Measurements from ENCODE around the gene CSNK1G2.

Gene CSNK1G2

DNA sequence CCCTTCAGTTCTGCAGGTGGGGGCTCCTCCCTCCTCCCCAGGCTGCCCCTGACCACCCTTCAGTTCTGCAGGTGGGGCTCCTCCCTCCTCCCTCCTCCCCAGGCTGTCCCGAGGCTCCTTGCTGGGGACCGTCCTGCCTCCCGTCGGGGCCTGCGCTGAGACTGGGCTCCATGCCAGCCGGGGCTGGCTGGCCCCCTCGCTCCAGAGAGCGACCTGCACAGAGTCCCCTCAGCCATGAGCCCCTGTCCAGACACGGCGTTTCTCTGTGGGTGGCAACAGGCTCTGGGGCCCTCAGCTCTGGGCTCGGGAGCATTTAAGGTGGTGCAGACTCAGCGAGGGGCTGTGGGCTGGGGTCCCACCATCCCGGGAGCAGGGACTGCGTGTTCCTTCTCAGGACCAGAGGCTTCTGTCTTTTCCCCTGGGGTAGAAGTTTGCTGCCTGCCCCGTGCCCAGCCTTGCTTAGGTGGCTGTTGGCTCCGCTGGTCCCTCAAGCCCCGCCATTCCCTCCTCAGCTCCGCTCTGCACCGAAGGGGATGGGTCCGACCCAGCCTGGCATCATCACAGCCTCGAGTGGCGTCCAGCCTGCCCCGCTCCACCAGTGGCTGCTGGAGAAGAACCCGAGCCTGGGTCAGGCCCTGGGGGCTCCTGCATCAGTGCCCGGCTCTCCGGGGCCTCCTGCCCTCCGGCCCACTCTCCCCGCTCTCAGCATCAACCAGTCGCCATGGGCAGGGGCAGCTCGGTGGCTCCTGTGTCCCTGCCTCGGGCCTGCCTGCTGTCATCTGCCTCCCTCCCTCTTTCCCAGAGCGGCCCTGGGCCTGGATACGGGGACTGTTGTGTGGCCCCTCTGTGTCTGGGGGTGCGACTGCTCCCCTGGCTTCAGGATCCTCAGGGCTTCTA is 27.6 kb downstream of the CSNK1G2 start:
- DNase-seq (ENCODE audit: low spot score), result no peak

DNA sequence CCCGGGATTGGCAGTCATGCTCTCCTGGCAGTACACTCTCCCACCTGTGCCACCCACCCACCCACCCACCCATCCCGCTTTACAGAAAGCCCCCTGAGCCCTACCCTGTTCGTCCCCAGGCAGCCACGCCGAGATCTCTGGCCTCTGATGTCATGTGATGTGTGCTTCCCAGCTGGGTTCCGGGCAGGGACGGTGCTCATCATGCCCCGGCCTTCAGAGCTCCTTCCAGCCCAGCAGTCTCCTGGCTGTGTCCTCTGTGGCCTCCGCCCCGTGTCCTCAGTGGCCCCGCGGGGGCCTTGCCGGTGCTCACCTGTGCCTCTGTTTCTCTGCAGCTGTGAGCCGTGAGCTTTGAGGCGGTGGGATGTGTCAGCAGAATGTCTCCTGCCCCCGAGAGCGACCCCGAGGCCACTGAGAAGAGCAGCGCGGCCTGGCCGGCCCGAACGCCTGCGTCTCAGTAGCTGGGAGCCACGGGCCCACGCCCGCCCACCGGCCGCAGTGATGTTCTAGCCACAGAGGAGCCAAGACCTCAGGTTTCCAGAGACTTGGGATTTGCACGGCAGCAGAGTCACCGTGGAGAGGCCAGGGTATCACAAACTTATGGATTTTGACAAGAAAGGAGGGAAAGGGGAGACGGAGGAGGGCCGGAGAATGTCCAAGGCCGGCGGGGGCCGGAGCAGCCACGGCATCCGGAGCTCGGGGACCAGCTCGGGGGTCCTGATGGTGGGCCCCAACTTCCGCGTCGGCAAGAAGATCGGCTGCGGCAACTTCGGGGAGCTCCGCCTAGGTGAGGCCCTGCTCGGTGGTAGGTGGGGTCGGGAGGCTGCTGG is 28.4 kb downstream of the CSNK1G2 start:
- DNase-seq (ENCODE audit: low spot score), result no peak

DNA sequence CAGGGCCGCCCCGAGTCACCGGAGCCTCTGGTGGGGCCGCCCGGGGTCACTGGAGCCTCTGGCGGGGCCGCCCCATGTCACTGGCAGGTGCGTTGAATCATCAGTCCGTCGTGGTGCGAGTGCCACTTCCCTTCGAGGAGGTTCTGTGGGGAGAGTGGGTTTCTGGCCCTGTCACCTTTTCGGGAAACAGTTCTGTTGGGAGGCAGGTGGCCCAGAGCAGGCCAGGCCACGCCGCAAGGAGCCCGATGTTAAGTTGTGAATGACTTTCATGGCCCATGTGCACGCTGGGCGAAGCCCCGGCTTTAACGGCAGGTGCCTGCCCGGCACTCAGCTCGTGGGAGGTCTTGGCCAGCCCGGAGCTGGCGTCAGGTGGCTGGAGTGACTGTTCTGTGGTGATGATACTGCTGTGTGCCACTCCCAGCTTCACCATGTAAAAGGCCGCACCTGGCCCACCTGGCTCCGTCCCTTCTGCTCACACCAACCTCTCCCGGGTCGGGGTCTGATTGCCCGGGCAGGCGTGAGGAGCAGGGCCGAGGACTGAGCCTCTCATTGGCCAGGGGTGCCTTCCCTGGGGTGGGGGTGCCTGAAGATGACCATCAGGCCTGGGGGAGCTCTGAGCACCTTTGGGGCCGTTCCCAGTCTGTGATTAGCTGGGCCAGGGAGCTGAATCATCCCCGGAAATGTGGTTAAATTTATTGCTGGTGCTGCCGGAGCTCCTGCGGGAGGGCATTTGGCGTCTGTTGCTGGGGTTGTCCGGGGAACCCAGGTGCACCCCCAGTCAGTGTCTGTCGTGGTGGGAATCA is 29.2 kb downstream of the CSNK1G2 start:
- no peak for DNase-seq (ENCODE audit: low spot score)

- no peak for DNase-seq (ENCODE audit: low spot score)
Observed at GRCh38 chr19:1970806-1971502, 30.0 kb downstream of the CSNK1G2 start.

DNA sequence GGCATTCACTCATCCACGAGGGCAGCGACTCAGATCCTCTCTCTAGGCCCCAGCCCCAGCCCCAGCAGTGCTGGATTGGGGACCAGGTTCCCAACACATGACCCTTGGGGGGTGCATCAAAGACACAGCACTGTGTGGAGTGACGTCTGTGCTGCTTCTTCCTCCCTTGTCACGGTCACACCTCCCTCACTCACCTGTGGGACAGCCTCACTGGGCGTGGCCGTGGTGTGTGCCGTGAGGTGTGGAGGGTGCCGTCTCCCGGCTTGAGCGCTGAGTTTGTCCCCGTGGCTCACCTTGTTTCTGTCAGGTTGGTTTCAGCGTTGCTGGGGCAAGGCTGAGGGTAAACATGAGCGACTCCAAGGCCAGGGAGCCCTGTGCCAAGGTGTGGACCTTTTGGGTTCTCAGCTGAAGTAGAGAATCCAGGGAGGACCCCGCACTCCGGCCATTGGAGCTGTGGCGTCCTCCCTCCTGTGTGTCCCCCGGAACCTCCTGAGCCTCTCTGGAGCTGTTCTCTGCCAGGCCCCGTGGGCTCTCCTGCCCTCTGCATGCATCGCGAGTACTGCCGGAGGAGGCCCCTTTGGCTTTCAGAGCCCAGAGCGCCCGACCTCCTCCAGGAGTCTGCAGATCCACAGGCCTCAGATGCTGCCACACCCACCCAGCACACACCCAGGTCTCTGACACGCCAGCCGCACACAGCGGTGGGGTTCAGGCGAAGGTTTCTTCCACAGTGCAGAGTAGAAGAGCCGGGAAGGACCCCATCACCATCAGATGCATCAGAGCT is 33.6 kb downstream of the CSNK1G2 start:
- no peak for DNase-seq (ENCODE audit: low spot score)

GRCh38 chr19:1975162-1975480 is 34.1 kb downstream of the CSNK1G2 start:
- no peak for DNase-seq (ENCODE audit: low spot score)

DNA sequence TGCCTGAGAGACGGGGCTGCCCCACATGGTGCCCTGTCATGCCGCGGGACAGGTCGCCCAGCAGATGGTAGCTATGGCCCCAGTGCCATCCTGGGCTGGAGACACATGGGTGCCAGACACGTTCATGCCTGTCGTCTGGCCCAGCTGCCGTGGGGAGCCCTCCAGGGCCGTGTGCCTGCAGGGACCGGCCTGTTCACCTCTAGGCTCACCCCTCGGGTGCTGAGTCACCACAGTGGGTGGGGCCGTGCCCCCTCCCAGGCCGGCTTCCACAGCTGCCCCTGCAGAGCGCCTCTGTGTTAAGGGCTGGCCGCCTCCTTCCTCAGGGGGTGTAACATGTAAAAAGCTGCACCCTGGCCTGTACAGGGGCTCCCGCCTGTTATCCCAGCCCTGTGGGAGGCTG is 36.1 kb downstream of the CSNK1G2 start:
- DNase-seq (ENCODE audit: low spot score), result no peak

- no peak for DNase-seq (ENCODE audit: low spot score)
Observed at GRCh38 chr19:1978346-1978894, 37.4 kb downstream of the CSNK1G2 start.

DNA sequence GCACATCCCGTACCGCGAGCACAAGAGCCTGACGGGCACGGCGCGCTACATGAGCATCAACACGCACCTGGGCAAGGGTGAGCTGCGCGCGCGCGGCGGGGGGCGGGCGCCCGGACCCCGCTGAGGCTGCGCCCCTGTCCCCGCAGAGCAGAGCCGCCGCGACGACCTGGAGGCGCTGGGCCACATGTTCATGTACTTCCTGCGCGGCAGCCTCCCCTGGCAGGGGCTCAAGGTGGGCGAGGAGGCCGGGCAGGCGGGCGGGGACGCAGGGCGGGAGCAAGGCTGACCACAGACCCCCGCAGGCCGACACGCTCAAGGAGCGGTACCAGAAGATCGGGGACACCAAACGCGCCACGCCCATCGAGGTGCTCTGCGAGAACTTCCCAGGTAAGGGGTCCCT is 38.0 kb downstream of the CSNK1G2 start:
- no peak for DNase-seq (ENCODE audit: low spot score)

DNA sequence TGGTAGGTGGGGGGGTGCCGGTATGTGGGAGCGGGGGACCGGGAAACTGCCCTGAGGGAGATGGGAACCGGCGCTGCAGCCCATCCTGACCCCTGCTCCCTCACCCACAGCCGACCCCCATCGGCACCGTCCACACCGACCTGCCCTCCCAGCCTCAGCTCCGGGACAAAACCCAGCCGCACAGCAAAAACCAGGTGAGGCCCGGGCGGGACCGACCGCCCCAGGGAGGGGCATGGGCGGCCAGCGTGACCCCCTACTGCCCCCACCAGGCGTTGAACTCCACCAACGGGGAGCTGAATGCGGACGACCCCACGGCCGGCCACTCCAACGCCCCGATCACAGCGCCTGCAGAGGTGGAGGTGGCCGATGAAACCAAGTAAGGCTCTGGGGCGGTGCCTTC is 38.7 kb downstream of the CSNK1G2 start:
- DNase-seq (ENCODE audit: low spot score), result no peak

GRCh38 chr19:1980091-1980808 is 39.3 kb downstream of the CSNK1G2 start:
- no peak for DNase-seq (ENCODE audit: low spot score)

DNA sequence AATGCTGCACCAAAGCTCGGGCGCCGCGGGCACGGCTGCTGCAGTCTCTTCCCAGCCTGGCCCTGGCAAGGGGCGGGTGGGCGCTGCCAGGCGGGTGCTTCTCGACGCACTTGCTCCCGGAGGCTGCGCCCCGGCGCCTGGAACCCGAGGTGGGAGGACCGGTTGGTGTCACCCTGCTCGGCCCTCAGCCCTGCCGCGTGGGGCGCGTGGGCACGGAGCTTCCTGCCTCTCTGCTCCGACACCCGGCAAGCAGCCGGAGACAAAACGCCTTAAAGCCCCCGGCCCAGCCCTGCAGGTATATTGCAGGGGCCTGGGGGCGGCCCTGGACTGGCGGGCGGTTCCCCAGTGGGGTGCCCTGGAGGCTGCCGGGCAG is 39.8 kb downstream of the CSNK1G2 start:
- DNase-seq (ENCODE audit: low spot score), result no peak

GRCh38 chr19:1981253-1981652 is 40.3 kb downstream of the CSNK1G2 start:
- no peak for DNase-seq (ENCODE audit: low spot score)

- no peak for DNase-seq (ENCODE audit: low spot score)
Observed at GRCh38 chr19:1984357-1984756, 43.4 kb downstream of the CSNK1G2 start.

DNA sequence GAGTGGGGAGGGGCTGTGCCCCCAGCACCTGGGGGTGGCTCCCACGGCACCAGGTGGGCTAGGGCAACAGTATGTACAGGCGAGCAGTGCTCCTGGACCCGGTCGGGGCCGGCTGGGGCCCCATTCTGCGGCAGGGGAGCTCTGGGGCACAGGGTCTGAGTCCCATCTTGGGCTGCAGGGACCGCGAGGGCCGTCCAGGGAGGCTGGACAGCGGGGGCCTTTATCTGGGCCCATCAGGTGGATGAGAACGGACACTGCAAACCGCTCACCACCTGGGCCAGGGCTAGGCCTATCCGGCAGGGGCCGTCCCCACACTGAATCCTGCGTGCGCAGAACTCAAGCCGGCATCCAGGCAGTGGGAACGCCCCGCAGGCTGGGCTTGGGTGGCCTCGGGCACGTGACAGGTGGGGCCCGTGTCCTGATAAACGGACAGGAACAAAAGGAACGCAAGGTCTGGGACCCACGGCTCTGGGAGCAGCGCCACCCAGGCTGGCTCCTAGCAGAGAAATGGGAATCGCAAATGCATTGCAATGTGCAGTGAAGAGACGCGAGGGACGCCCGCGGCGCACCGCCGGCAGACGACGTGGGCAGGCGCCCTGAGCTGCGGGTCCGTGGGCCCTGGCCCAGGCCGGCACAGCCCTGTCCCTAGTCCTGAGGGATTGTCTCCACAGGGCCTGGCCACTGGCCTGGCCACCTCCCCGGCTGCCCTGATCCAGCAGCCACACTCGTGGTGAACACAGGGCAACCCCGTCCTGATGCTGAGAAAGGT is 44.8 kb downstream of the CSNK1G2 start:
- DNase-seq (ENCODE audit: low spot score), result no peak

DNA sequence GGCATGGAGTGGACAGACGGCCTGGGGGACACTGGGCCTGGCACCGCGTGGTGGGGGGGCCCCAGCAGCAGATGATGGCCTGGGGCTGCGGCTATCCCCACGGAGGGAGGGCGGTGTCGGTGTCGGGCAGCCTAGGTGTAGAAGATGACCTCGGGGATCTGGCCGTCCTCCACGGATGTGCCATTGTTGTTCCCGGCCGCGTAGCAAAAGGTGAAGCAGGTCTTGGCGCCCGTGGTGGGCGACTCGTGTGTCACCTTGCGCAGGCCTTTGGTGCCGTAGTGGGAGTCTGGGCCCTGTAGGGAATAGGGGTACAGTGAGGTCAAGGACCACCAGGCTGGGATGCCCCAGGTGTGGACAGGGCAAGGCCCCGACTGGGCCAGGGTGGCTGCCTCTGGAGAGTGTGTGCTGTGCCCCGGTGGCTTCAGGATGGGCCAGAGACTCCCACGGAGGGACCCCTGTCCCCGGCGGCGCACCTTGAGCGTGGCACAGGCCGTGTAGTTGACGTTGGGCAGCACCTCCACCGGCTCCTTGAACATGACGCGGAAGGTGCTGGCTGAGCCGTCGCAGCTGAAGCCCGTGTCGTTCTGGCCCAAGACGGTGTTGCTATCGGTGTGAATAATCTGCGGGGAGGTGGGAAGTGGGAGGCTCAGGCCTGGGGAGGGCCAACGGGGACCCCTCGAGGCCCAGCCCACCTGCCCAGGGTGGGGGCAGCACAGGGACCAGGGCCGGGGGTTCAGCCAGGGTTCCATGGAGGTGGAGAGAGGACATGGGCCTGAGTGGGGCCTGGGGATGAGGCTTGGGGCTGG is 45.6 kb downstream of the CSNK1G2 start:
- no peak for DNase-seq (ENCODE audit: low spot score)

- no peak for DNase-seq (ENCODE audit: low spot score)
Observed at GRCh38 chr19:1987197-1988187, 46.5 kb downstream of the CSNK1G2 start.
